Cardiac fibroblast (primary cell): Measurements from ENCODE around the gene SMC3.

Experiments used
- DNase-seq, 2 donors: peaks; one replicate each; pipeline versions ENCODE4 v3.0.0 to v3.0.0-alpha.2; 2010; ENCODE audit warnings: low read depth in 2 of 2
- H3K4me3 ChIP-seq, 2 donors: replicated peaks in 1 of 2; 1 replicate in 1 of 2; 2 replicates in 1 of 2; pipeline ENCODE4 v1.5.1; 2011; ENCODE audit warnings: low read depth in 2 of 2, low read length in 2 of 2, mild to moderate bottlenecking in 2 of 2, moderate library complexity in 1 of 2
- TF ChIP-seq, protein P1 (sequence below): IDR thresholded peaks from one replicate; pipeline ENCODE4 v1.5.1; 2011; ENCODE audit warnings: low read depth, mild to moderate bottlenecking, low read length, inconsistent platforms

SMC3 gene

DNA sequence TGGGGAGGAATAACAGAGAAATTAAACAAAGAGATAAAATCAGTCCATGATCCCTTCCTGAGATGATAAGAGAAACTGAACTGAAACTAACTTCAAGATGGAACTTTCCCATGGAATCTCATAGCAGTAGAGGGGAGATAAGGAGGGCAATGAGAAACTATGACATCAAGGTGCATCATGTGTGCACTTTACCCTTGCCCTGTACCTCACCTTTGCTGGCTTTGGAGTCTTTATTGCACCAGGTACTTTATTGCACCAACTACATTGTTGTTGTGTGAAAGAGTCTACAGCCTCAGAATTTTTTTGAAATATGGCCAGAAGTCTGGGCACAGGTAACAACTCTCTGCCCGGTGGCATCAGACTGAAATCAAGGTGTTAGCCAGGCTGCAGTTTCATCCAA is 11.2 kb upstream of the SMC3 start:
- no peak for DNase-seq
- TF ChIP-seq, protein P1, sequence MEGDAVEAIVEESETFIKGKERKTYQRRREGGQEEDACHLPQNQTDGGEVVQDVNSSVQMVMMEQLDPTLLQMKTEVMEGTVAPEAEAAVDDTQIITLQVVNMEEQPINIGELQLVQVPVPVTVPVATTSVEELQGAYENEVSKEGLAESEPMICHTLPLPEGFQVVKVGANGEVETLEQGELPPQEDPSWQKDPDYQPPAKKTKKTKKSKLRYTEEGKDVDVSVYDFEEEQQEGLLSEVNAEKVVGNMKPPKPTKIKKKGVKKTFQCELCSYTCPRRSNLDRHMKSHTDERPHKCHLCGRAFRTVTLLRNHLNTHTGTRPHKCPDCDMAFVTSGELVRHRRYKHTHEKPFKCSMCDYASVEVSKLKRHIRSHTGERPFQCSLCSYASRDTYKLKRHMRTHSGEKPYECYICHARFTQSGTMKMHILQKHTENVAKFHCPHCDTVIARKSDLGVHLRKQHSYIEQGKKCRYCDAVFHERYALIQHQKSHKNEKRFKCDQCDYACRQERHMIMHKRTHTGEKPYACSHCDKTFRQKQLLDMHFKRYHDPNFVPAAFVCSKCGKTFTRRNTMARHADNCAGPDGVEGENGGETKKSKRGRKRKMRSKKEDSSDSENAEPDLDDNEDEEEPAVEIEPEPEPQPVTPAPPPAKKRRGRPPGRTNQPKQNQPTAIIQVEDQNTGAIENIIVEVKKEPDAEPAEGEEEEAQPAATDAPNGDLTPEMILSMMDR: no peak
- no peak overlapping the region for H3K4me3 ChIP-seq

- H3K4me3 ChIP-seq: no peak overlapping the region
- TF ChIP-seq, protein P1: peak; percentile 83
- DNase-seq: peak; percentile 72 to 76
These were observed 10.4 kb upstream of the SMC3 start for GRCh38 chr10:110556969-110557601.

GRCh38 chr10:110558041-110558440 is 9.5 kb upstream of the SMC3 start:
- no peak for DNase-seq

GRCh38 chr10:110560012-110560411 is 7.5 kb upstream of the SMC3 start:
- TF ChIP-seq, protein P1: no peak
- no peak overlapping the region for H3K4me3 ChIP-seq
- no peak for DNase-seq

More at GRCh38 chr10:110558041-110558440, 9.5 kb upstream of the SMC3 start:
- H3K4me3 ChIP-seq: no peak overlapping the region
- TF ChIP-seq, protein P1: no peak

- TF ChIP-seq, protein P1: no peak
- DNase-seq: no peak
- no peak overlapping the region for H3K4me3 ChIP-seq
These were observed 6.2 kb upstream of the SMC3 start for GRCh38 chr10:110561292-110561691.

- TF ChIP-seq, protein P1: no peak
- no peak for DNase-seq
- no peak overlapping the region for H3K4me3 ChIP-seq
These were observed 5.1 kb upstream of the SMC3 start for GRCh38 chr10:110562348-110562747.

DNA sequence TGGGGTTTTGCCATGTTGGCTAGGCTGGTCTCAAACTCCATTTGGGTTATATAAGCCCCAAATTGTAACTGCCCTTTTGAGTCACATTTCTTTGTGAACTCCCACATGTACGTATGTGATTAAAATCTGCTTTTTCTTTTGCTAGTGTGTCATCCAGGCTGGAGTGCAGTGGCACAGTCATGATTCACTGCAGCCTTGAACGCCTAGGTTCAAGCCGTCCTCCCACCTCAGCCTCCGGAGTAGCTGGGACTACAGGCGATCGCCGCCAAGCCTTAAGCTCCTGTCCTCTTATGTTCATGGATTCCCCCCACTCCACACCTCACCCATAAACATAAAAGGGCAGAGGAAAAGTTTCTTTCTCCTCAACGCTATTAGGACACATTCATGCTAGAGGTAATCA is 4.4 kb upstream of the SMC3 start:
- peak in 1 of 2 donors; percentile 21 for DNase-seq
- TF ChIP-seq, protein P1: no peak
- H3K4me3 ChIP-seq: no peak overlapping the region
